Measurements from ENCODE around the gene LYRM7. TPM values are rescaled to one million over a fixed set of nuclear protein-coding genes. Genes with fewer than 3 reads are reported as not detected.

The LYRM7 gene
- total and polyA plus RNA-seq, 10 of the 15 experiments (the other 5 are each of a cell fraction or from before 2014, with no cell fraction given), result 9.2 to 68.8 (median 20.2) TPM

DNA sequence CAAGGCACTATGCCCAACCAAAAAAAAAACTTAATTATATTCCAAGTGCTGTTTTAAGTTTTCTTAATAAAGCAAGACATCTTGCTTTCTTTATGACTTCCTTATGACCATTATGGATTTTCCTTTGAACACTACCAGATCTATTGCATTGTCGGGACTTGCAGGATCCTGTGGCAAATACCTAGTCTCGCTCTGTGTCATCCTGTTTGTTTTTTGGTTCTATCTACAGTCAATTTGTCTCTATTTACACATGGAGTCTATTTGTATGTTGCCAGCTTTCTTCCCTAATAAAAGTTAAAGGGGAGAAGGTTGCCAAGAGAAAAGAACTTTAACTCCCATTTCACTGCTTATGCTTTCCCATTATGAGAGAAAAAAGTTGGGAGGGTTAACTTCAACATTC is 10.6 kb upstream of the LYRM7 start (continued):
- TF ChIP-seq, protein P1, sequence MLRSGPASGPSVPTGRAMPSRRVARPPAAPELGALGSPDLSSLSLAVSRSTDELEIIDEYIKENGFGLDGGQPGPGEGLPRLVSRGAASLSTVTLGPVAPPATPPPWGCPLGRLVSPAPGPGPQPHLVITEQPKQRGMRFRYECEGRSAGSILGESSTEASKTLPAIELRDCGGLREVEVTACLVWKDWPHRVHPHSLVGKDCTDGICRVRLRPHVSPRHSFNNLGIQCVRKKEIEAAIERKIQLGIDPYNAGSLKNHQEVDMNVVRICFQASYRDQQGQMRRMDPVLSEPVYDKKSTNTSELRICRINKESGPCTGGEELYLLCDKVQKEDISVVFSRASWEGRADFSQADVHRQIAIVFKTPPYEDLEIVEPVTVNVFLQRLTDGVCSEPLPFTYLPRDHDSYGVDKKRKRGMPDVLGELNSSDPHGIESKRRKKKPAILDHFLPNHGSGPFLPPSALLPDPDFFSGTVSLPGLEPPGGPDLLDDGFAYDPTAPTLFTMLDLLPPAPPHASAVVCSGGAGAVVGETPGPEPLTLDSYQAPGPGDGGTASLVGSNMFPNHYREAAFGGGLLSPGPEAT (IDR thresholded peaks at IDR 0.05; ENCODE audit: low read depth), result no peak
- no peak for TF ChIP-seq RFX5 (IDR thresholded peaks at IDR 0.05; ENCODE audit: low read depth, low read length)
- TF ChIP-seq BMI1 (IDR thresholded peaks at IDR 0.05; ENCODE audit: borderline replicate concordance), result no peak
- TF ChIP-seq CREM (IDR thresholded peaks at IDR 0.05; ENCODE audit: low read depth), result no peak

DNA sequence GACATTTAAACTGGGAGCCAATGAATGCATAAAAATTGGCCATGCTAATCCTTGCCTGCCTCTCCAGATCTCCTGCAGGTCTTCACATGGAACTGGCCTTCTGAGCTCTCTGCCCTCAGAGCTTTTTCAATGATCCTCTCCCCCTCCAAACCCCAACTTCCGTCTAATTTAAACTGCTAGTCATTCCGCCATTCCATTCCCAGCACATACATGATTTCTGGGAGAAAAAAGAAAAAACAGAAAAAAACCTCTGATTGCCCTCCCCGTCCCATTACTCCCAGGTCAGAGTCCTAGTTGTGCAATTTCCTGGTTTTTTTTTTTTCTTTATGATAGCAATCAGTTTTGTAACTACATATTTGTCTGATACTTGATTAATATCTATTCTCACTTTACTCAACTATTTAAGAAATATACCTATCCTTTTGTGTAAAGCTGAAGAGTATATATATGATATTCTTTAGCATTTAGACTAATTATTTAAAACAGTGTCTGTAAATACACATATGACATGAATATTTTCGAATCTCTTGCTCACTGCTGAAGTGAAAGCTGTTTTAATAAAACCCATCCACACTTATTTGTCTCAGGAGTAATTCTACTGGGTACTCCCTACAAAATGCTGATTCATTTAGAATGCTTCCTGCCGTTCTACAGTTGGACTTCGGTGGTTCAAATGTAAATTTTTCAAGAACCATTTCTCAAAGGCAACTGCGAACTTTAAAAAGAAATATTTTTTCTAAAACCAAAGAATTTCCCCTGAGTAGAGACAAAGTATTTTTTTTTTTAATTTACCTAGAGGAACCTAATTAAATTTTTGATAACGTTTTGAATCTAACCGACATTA is 7.2 kb upstream of the LYRM7 start:
- peak overlapping the region; percentile 77 for H3K4me2 ChIP-seq (ENCODE audit: control insufficient read depth, insufficient read depth)
- DNase-seq (ENCODE audit: low read depth, low spot score), result no peak
- no peaks in the 10 kb centered on the region for H3K27me3 ChIP-seq (replicated peaks in 1 of 2; ENCODE audit: control insufficient read depth in 2 of 2, insufficient read depth in 2 of 2, low read length in 1 of 2)
- BruUV-seq (replicated peaks), result TSS peak; percentile 55
- no peaks in the 10 kb centered on the region for H3K9me3 ChIP-seq (replicated peaks; ENCODE audit: control insufficient read depth, insufficient read depth, low read length)
- H3K4me1 ChIP-seq (ENCODE audit: control insufficient read depth, insufficient read depth, low read length), result no peaks in the 10 kb centered on the region
- peaks cover 47% of the 10 kb centered on the region for H3K79me2 ChIP-seq (ENCODE audit: control insufficient read depth, insufficient read depth, low read length)
- SMC1A ChIA-PET (ENCODE audit: uncharacterized antibody, unreplicated experiment), result interaction anchor here (0.6 to 2.5 kb wide), 16 partner anchors 16 to 255 kb away, joined by 3 to 18 read pairs (median 4); partner anchors contain the start of gene CDC42SE2
- no peak for ATAC-seq
- H4K20me1 ChIP-seq (ENCODE audit: control insufficient read depth, insufficient read depth), result no peaks in the 10 kb centered on the region
- peaks cover 2 to 22% of the 10 kb centered on the region in 2 experiments for H3K36me3 ChIP-seq (ENCODE audit: control insufficient read depth in 2 of 2, insufficient read depth in 2 of 2, low read length in 1 of 2)
- 13% methylated on average over 9 of the region's 9 CpGs for WGBS (ENCODE audit: insufficient coverage, insufficient replicate concordance, low lambda C conversion rate, missing lambda C conversion rate)
- in situ Hi-C loops (cut with MboI) (no loop called here), intact Hi-C loops (cut with micrococcal nuclease; ENCODE audit: unreplicated experiment) (loop anchor here (1.0 to 5.0 kb wide), 5 partner anchors 46 to 253 kb away; partner anchors contain the start of gene CDC42SE2)
- H2AFZ ChIP-seq (ENCODE audit: control insufficient read depth, low read depth, low read length), result no peak overlapping the region
- peak overlapping the region; percentile 92 for H3K4me3 ChIP-seq
- peak overlapping the region; percentile 86 for H3K27ac ChIP-seq (ENCODE audit: control insufficient read depth, insufficient read depth)
- no peak for FAIRE-seq
- H3K9ac ChIP-seq (ENCODE audit: control insufficient read depth, insufficient read depth, low read length), result peak overlapping the region; percentile 95
- POLR2A ChIA-PET, result interaction anchor here (0.7 to 1.4 kb wide), 5 partner anchors 47 to 138 kb away, joined by 3 to 6 read pairs (median 4); partner anchors contain the start of gene CDC42SE2
- RAD21 ChIA-PET (ENCODE audit: unreplicated experiment), result interaction anchor here (0.7 to 1.9 kb wide), 15 partner anchors 10 to 232 kb away, joined by 3 to 11 read pairs (median 4); partner anchors contain the start of gene CDC42SE2
- CTCF ChIA-PET, result interaction anchor here (0.6 to 2.4 kb wide), 7 partner anchors 11 to 425 kb away, joined by 3 to 7 read pairs (median 3); no protein-coding TSS in a partner anchor
- TF ChIP-seq TCF7 (IDR thresholded peaks at IDR 0.05; ENCODE audit: borderline replicate concordance) (no peak), LARP7 (IDR thresholded peaks at IDR 0.05) (no peak), ATF7 (IDR thresholded peaks at IDR 0.05; ENCODE audit: low read depth) (no peak), EZH2 (IDR thresholded peaks at IDR 0.05; ENCODE audit: borderline replicate concordance, control insufficient read depth, low read depth, low read length) (no peak), TCF12 (IDR thresholded peaks at IDR 0.05; ENCODE audit: low read depth, low read length) (no peak), TCF3 (IDR thresholded peaks at IDR 0.05; ENCODE audit: borderline replicate concordance, insufficient read depth, low read depth, low read length) (no peak), MYB (IDR thresholded peaks at IDR 0.05; ENCODE audit: borderline replicate concordance, low read depth, low read length) (no peak), MXI1 (IDR thresholded peaks at IDR 0.05; ENCODE audit: low read depth, low read length) (no peak)
- TF ChIP-seq, protein P2, sequence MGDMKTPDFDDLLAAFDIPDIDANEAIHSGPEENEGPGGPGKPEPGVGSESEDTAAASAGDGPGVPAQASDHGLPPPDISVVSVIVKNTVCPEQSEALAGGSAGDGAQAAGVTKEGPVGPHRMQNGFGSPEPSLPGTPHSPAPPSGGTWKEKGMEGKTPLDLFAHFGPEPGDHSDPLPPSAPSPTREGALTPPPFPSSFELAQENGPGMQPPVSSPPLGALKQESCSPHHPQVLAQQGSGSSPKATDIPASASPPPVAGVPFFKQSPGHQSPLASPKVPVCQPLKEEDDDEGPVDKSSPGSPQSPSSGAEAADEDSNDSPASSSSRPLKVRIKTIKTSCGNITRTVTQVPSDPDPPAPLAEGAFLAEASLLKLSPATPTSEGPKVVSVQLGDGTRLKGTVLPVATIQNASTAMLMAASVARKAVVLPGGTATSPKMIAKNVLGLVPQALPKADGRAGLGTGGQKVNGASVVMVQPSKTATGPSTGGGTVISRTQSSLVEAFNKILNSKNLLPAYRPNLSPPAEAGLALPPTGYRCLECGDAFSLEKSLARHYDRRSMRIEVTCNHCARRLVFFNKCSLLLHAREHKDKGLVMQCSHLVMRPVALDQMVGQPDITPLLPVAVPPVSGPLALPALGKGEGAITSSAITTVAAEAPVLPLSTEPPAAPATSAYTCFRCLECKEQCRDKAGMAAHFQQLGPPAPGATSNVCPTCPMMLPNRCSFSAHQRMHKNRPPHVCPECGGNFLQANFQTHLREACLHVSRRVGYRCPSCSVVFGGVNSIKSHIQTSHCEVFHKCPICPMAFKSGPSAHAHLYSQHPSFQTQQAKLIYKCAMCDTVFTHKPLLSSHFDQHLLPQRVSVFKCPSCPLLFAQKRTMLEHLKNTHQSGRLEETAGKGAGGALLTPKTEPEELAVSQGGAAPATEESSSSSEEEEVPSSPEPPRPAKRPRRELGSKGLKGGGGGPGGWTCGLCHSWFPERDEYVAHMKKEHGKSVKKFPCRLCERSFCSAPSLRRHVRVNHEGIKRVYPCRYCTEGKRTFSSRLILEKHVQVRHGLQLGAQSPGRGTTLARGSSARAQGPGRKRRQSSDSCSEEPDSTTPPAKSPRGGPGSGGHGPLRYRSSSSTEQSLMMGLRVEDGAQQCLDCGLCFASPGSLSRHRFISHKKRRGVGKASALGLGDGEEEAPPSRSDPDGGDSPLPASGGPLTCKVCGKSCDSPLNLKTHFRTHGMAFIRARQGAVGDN (IDR thresholded peaks at IDR 0.05), result no peak
- TF ChIP-seq, protein P3, sequence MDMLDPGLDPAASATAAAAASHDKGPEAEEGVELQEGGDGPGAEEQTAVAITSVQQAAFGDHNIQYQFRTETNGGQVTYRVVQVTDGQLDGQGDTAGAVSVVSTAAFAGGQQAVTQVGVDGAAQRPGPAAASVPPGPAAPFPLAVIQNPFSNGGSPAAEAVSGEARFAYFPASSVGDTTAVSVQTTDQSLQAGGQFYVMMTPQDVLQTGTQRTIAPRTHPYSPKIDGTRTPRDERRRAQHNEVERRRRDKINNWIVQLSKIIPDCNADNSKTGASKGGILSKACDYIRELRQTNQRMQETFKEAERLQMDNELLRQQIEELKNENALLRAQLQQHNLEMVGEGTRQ (IDR thresholded peaks at IDR 0.05; ENCODE audit: borderline replicate concordance, low read depth, low read length), result no peak
